Esophagus squamous epithelium (tissue), 4 donors: Measurements from ENCODE around the gene LPAR2.

ENCODE experiments used
- CTCF ChIP-seq, 6 experiments: fragments of 450-650 bp in 4 of 6; fragments of 200-600 bp in 2 of 6; sonication (generic) in 2 of 6; IDR thresholded peaks; one replicate each; pipeline ENCODE4 v1.5.1; 2016 to 2019; ENCODE audit warnings: antibody characterized with exemption in 6 of 6, mild to moderate bottlenecking in 4 of 6, moderate library complexity in 4 of 6
- POLR2A ChIP-seq, 4 donors: fragments of 450-650 bp; IDR thresholded peaks; one replicate each; pipeline ENCODE4 v1.6.1; 2017; ENCODE audit warnings: antibody characterized with exemption in 4 of 4, mild to moderate bottlenecking in 4 of 4, moderate library complexity in 3 of 4

- TF ChIP-seq CTCF (IDR thresholded peaks at IDR 0.05) (no peak), POLR2A (IDR thresholded peaks at IDR 0.05) (no peak)
Observed at GRCh38 chr19:19602713-19603324, 25.2 kb downstream of the LPAR2 start.
